Stimulated activated CD8-positive, alpha-beta memory T cell treated with anti-CD3 and anti-CD28 coated beads, Interleukin-15, amount 100 ng/mL, for 4 hours (primary cell): ENCODE measurements around the gene MIS18A.
"Not testable (repeated sequence)": the region's sequence is repeated elsewhere in the genome, so short reads cannot be mapped to it uniquely, and the experiment has no call there.

Experiments
- DNase-seq, 2 donors: peaks; one replicate each; pipeline ENCODE4 v3.0.0-alpha.2; 2020; ENCODE audit warnings: low read depth in 2 of 2

Gene MIS18A

DNA sequence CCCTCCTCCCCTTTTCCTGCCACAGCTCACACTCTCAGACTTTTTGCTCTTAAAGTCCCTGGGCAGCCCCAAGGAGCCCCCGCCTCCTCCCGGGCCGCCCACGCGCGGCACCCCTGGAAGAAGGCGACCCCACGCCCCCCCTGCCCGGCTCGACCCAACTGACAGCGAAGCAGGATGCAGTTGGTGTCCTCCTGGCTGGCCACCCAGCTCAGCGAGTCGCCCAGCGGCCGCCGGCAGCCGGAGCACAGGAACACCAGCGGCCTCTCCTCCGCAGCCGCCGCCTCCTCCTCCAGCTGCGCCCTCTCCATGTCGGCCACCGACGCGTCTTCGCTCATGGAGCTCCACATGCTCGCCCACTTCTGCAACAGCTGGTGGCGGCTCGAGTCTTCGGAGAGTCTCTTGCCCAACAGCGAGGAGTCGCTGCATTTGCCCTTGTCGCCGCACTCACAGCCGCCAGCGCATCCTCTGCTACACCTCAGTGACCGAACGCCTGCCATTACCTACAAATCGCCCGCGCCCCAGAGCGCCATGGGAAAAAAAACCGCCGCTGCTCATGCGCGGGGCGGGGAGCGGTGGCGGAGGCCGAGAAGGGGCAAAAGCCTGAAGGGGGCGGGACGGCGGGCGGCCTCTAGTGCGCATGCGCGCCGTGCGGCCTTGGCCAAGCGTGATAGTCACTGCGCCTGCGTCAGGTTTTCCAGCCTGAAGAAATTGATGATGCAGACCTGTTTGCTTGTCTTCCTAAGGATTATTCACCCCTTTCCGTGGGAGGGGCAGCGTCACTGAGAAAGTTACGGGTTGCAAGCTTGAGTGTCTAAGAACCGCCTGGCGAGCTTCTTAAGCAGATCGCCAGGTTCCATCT is at the start of gene MIS18A:
Gene MIS18A, minus strand, starts transcription at position 532 of the 859 bp plus-strand sequence. Its CDS starts 35 bp downstream, at position 497.
- peak; percentile 97 to 98 for DNase-seq

DNA sequence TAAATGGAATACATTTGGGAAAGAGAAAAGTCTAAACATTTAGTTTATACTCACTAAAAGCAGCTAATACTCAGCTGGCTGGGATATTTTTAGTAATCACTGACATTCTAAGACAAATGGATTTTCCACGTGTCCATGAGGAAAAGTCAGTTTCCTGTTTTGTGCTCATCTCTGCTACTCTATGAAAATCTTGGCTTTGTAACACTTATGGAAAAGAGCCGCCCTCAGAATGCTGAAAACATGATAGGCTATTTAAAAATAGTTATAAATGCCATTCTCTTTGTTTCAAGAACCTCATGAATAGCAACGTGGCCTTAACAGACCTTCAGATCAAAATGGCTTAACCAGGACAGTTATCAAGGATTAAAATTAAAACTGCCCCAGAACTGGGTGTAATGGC is 49.7 kb upstream of the MIS18A start:
- no peak for DNase-seq

- no peak for DNase-seq
Measured at GRCh38 chr21:32325706-32326105, 46.9 kb upstream of the MIS18A start.

GRCh38 chr21:32322676-32323075 is 43.8 kb upstream of the MIS18A start:
- no peak for DNase-seq

DNA sequence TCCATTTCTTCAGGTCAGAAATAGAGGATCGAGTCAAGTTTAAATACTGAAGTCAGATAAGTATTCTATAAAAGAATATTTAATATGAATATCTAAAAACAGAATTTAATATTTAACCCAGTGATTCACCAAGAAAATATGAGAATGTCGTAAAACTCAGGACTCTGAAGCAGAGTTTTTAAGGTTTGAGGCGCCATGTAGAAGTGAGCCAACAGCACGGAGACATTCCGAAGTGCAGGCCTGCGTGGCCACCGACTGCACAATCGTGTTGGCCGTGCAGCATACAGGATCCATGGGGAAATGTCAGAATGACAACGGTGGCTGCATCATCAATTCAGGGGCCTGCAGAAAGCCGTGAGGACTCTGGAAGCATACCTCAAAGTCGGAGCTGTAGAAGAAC is 43.3 kb upstream of the MIS18A start:
- DNase-seq = no peak

- no peak for DNase-seq
Measured at GRCh38 chr21:32321480-32321879, 42.6 kb upstream of the MIS18A start.

DNA sequence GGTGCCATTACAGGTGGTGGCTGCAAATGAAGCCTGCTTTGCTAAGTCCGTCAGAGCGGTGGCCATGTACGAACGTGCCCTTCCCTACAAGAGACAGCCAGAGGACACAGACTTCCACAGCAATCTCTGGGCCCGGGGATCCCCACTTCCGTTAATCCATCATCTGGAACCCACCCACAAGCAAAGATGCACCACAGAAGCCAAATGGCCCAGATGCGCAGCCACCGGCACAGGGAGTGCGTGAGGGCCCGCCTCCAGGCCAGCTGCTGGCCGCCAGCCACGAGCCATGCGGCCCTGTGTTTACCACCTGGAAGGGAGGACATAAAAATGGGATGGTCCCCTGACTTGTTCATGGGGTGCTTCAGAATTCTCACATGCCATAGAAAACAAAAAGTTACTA is 41.9 kb upstream of the MIS18A start:
- no peak for DNase-seq

GRCh38 chr21:32320059-32320458 is 41.2 kb upstream of the MIS18A start:
- no peak for DNase-seq

DNA sequence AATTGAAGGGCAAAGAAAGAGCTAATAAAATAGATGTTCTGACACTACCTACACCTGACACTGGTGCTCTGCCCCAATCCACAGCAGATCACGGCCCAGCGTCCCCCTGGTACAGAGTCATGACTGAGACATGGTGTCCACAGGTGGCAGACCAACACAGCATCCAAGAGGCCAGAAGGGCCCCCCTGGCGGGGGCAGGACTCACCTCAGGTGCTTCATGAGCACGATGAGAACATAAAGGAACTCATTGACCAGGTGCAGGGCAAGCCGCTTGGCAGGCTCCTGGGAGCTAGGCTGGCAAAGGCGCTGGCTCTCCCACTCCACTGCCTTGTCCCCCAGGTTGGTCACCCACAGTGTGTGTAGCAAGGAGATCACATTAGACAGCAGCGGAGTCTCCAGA is 40.2 kb upstream of the MIS18A start:
- no peak for DNase-seq

DNA sequence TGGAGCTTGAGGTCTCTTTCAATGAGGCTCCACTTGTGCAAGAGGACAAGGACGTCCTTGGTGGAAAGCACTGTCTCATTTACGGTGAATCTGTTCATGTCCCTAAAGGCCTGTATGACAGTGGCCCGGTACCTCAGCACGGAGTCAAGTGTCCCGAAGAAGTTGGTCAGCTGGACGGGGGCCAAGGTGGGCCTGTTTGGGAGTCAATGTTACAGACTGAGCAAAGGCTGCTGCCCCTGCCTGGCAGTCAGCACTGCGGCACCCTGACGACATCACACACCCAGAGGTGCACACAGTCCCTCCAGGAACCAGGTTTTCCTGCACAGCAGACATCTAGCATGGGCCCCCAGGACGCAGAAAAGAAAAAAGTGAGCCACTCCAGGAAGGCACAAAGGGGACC is 38.9 kb upstream of the MIS18A start:
- DNase-seq = no peak

DNA sequence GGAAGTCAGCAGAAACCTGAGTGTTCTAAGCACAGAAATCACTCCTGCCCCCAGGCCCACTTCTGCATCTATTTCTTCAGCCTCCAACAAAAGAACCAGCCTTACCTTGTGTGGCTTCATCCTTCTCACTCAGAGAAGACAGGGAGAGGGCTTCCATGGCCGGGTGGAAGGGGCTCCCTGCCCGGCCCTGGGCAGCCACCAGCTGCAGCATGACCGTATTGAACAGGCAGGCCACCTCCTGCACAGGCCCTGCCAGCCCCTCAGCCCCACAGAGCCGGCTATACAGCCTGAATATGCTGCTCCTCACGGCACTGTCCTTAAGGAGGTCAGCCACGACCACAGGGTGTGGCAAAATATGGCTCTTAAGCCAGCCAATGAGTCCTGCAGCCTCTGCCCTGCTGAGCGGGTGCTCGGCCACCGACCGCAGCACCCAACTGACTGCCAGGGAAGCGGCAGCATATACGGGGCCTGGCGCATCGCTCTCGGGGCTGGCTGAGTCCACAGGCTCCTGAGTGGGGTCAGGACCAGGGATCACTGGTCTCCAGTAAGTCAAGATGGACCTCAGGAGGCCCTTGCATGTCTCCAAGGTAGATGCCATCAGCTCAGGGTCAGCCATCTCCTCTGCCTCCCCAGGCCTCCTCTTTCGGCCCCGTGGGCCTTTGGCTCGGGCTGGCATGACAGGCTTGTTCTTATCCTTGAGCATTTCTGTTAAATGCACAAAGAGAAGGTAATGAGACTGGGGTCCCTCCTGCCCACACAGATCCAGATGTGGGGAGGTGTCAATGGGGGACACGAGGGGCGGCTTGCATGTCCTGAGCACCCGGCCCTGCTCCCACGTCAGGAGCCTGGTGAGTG is 37.7 kb upstream of the MIS18A start:
- no peak for DNase-seq

DNA sequence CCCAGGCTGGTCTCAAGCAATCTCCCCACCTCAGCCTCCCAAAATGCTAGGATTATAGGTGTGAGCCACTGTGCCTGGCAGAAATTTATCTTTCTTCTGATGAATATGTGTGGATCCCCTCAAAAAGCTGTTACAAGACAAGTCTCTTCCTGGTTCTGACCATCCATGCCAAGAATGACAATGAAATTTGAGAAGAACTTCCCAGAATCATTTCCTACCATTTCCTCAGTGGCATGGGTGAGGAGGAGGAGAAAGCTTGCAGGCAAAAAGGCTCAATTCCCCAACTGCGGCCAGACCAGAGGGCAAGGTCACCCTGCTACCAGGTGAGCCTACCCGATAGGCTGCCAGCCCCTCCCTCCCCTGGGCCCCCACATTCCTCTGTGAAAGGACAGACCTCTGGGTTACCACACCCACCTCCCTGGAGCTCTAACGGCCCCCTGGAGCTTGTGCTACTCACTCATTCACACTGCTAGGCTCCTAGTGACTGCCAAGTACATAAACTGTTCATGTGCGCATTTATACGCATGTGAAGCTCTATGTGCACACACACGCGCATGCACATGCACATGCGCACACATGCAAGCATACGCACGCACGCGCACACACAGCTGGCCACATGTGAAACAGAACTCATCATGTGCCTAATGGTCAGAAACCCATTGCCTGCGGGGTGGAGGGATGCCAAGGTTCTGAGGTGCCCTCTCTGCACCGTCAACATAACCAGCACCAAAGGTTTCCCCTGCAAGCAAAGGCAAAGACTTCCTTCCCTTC is 36.8 kb upstream of the MIS18A start:
- no peak for DNase-seq

DNA sequence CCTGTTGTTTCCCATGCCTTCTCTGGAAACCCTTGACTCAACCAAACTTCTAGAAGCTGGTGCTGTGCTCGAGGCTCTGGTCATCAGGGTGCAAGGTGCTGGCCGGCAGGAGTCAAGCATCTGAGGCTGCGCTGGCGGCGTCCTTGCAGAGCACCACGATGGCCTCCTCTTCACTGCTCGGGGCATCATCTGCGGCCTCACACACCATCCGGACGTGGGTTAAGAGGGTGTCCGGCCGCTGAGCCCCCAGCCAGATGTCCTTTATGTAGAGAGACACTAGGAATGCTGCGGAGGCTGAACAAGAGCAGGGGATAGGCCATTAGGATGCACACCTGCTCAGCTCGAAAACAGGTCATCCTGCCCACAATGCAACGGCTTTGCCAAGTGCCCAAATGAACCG is 36.0 kb upstream of the MIS18A start:
- DNase-seq = no peak

- no peak for DNase-seq
Measured at GRCh38 chr21:32312976-32313375, 34.1 kb upstream of the MIS18A start.

- DNase-seq = no peak
Measured at GRCh38 chr21:32312326-32312725, 33.5 kb upstream of the MIS18A start.

- no peak for DNase-seq
Measured at GRCh38 chr21:32311621-32312020, 32.8 kb upstream of the MIS18A start.

DNA sequence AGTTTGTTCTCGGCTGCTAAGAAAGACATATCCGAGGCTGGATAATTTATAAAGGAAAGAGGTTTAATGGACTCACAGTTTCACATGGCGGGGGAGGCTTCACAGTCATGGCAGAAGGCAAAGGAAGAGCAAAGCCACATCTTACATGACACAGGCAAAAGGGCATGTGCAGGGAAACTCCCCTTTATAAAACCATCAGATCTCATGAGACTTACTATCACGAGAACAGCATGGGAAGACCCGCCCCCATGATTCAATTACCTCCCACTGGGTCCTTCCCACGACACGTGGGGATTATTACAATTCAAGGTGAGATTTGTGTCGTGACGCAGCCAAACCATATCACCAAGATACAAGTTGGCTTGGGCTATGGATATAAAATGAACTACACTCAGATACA is 32.1 kb upstream of the MIS18A start:
- DNase-seq = not testable (repeated sequence)

- DNase-seq = no peak
Measured at GRCh38 chr21:32309906-32310460, 31.1 kb upstream of the MIS18A start.

- no peak for DNase-seq
Measured at GRCh38 chr21:32308696-32309095, 29.8 kb upstream of the MIS18A start.

- no peak for DNase-seq
Measured at GRCh38 chr21:32307706-32308105, 28.9 kb upstream of the MIS18A start.

- DNase-seq = no peak
Measured at GRCh38 chr21:32306021-32306780, 27.4 kb upstream of the MIS18A start.
